Measurements from ENCODE around the gene LDLRAP1.

LDLRAP1 gene

GRCh38 chr1:25545767-25546166 lies 2.4 kb downstream of the LDLRAP1 start:
- CTCF ChIA-PET = no interaction called here
- POLR2A ChIA-PET = no interaction called here
- DNase-seq (ENCODE audit: low read depth, low spot score) = no peak
- no peak overlapping the region for H3K4me3 ChIP-seq (ENCODE audit: low read depth, low read length)
- TF ChIP-seq CTCF (IDR thresholded peaks at IDR 0.05; ENCODE audit: insufficient read depth, low read length, missing control alignments) = no peak

- no peak overlapping the region for H3K4me3 ChIP-seq (ENCODE audit: low read depth, low read length)
- CTCF ChIA-PET = no interaction called here
- TF ChIP-seq CTCF (IDR thresholded peaks at IDR 0.05; ENCODE audit: insufficient read depth, low read length, missing control alignments) = no peak
- POLR2A ChIA-PET = no interaction called here
- DNase-seq (ENCODE audit: low read depth, low spot score) = no peak
These were observed 2.8 kb downstream of the LDLRAP1 start for GRCh38 chr1:25546193-25546592.

- H3K4me3 ChIP-seq (ENCODE audit: low read depth, low read length) = no peak overlapping the region
- ChIA-PET POLR2A (no interaction called here), CTCF (interaction anchor here (0.7 to 3.1 kb wide), 4 partner anchors 18 to 60 kb away, joined by 3 to 14 read pairs (median 11); no protein-coding TSS in a partner anchor)
- TF ChIP-seq CTCF (IDR thresholded peaks at IDR 0.05; ENCODE audit: insufficient read depth, low read length, missing control alignments) = no peak
- DNase-seq (ENCODE audit: low read depth, low spot score) = no peak
These were observed 5.2 kb downstream of the LDLRAP1 start for GRCh38 chr1:25548601-25549000.

GRCh38 chr1:25549273-25550154 lies 6.1 kb downstream of the LDLRAP1 start:
- ChIA-PET CTCF (interaction anchor here (2.5 to 3.1 kb wide), 3 partner anchors 17 to 29 kb away, joined by 10 to 14 read pairs (median 12); no protein-coding TSS in a partner anchor), POLR2A (interaction anchor here (1.0 kb wide), 1 partner anchor 17 kb away, joined by 5 read pairs; no protein-coding TSS in a partner anchor)
- DNase-seq (ENCODE audit: low read depth, low spot score) = no peak
- H3K4me3 ChIP-seq (ENCODE audit: low read depth, low read length) = no peak overlapping the region
- TF ChIP-seq CTCF (IDR thresholded peaks at IDR 0.05; ENCODE audit: insufficient read depth, low read length, missing control alignments) = no peak

GRCh38 chr1:25550155-25550506 lies 6.7 kb downstream of the LDLRAP1 start:
- ChIA-PET POLR2A (interaction anchor here (1.0 kb wide), 1 partner anchor 16 kb away, joined by 5 read pairs; no protein-coding TSS in a partner anchor), CTCF (interaction anchor here (2.5 to 3.1 kb wide), 2 partner anchors 23 to 29 kb away, joined by 12 to 14 read pairs; no protein-coding TSS in a partner anchor)
- DNase-seq (ENCODE audit: low read depth, low spot score) = no peak
- no peak for TF ChIP-seq CTCF (IDR thresholded peaks at IDR 0.05; ENCODE audit: insufficient read depth, low read length, missing control alignments)
- no peak overlapping the region for H3K4me3 ChIP-seq (ENCODE audit: low read depth, low read length)

- no peak for TF ChIP-seq CTCF (IDR thresholded peaks at IDR 0.05; ENCODE audit: insufficient read depth, low read length, missing control alignments)
- POLR2A ChIA-PET = interaction anchor here (1.0 kb wide), 1 partner anchor 16 kb away, joined by 5 read pairs; no protein-coding TSS in a partner anchor
- H3K4me3 ChIP-seq (ENCODE audit: low read depth, low read length) = no peak overlapping the region
- CTCF ChIA-PET = interaction anchor here (2.5 to 3.1 kb wide), 2 partner anchors 22 to 30 kb away, joined by 12 to 14 read pairs; no protein-coding TSS in a partner anchor
- no peak for DNase-seq (ENCODE audit: low read depth, low spot score)
These were observed 7.4 kb downstream of the LDLRAP1 start for GRCh38 chr1:25550683-25551310.
